Mammary epithelial cell (primary cell): ENCODE measurements around the gene PATL1.

ENCODE experiments used
- EZH2 ChIP-seq: IDR thresholded peaks from 2 replicates; pipeline ENCODE4 v1.6.1; 2012; ENCODE audit warnings: low read length, inconsistent platforms, borderline replicate concordance
- TF ChIP-seq, protein P1 (sequence below), 2 donors: IDR thresholded peaks in 1 of 2; conservative IDR thresholded peaks in 1 of 2; 2 replicates each; pipeline ENCODE4 v1.5.1; 2011 to 2012; ENCODE audit warnings: inconsistent platforms in 2 of 2, low read length in 2 of 2, mild to moderate bottlenecking in 2 of 2, control low read depth in 1 of 2, low read depth in 1 of 2; ENCODE audit not compliant: insufficient read depth in 1 of 2; ENCODE audit errors: extremely low read depth in 1 of 2

GRCh38 chr11:59706518-59707285 lies 37.9 kb upstream of the PATL1 start:
- TF ChIP-seq, protein P1, sequence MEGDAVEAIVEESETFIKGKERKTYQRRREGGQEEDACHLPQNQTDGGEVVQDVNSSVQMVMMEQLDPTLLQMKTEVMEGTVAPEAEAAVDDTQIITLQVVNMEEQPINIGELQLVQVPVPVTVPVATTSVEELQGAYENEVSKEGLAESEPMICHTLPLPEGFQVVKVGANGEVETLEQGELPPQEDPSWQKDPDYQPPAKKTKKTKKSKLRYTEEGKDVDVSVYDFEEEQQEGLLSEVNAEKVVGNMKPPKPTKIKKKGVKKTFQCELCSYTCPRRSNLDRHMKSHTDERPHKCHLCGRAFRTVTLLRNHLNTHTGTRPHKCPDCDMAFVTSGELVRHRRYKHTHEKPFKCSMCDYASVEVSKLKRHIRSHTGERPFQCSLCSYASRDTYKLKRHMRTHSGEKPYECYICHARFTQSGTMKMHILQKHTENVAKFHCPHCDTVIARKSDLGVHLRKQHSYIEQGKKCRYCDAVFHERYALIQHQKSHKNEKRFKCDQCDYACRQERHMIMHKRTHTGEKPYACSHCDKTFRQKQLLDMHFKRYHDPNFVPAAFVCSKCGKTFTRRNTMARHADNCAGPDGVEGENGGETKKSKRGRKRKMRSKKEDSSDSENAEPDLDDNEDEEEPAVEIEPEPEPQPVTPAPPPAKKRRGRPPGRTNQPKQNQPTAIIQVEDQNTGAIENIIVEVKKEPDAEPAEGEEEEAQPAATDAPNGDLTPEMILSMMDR (conservative IDR thresholded peaks at IDR 0.05 in 1 of 2, IDR thresholded peaks at IDR 0.05 in 1 of 2; ENCODE audit: extremely low read depth in 1 of 2, insufficient read depth in 1 of 2, low read depth in 1 of 2, low read length in 2 of 2), result no peak
- TF ChIP-seq EZH2, result no peak
